Prostate gland (tissue), 2 donors: Measurements from ENCODE around the gene CAMK1. TPM values are rescaled to one million over a fixed set of nuclear protein-coding genes. Genes with fewer than 3 reads are reported as not detected.
A peak's percentile ranks its signal among the peaks of the same experiment; 100 is the strongest.

Experiments used
- DNase-seq: peaks from one replicate; pipeline ENCODE4 v3.0.0-alpha.2; 2019; ENCODE audit warnings: low spot score
- H3K27ac ChIP-seq, 2 donors: fragments of 200-600 bp; sonication (generic); 2 replicates each; pipeline ENCODE4 v1.5.1; 2017 to 2019
- H3K27me3 ChIP-seq: fragments of 200-600 bp; sonication (generic); replicated peaks from 2 replicates; pipeline ENCODE4 v1.5.1; 2019; ENCODE audit not compliant: insufficient read depth
- H3K36me3 ChIP-seq, 2 donors: fragments of 200-600 bp; sonication (generic); 1 replicate in 1 of 2; 2 replicates in 1 of 2; pipeline versions ENCODE4 v1.5.1 to v1.8.1; 2017 to 2019
- H3K4me1 ChIP-seq: fragments of 200-600 bp; sonication (generic); replicated peaks from 2 replicates; pipeline ENCODE4 v1.5.1; 2019
- H3K4me3 ChIP-seq, 2 donors: fragments of 200-600 bp; sonication (generic); 2 replicates each; pipeline ENCODE4 v1.5.1; 2017 to 2019
- H3K9me3 ChIP-seq: fragments of 200-600 bp; sonication (generic); 2 replicates; pipeline ENCODE4 v1.5.1; 2017
- CTCF ChIP-seq, 4 experiments: fragments of 200-600 bp in 2 of 4; fragments of 450-650 bp in 2 of 4; sonication (generic) in 2 of 4; IDR thresholded peaks; 1 replicate in 3 of 4; 2 replicates in 1 of 4; pipeline ENCODE4 v1.5.1; 2016 to 2019; ENCODE audit warnings: antibody characterized with exemption in 4 of 4, mild to moderate bottlenecking in 2 of 4, moderate library complexity in 2 of 4
- POLR2A ChIP-seq: fragments of 450-650 bp; IDR thresholded peaks from one replicate; pipeline ENCODE4 v1.6.1; 2016; ENCODE audit warnings: antibody characterized with exemption, mild to moderate bottlenecking
- POLR2AphosphoS5 ChIP-seq: sonication (generic); formaldehyde crosslinking; IDR thresholded peaks from one replicate; pipeline ENCODE4 v1.6.1; 2017; ENCODE audit warnings: antibody characterized with exemption
- WGBS: methylation state at CpG from one replicate; pipeline ENCODE4 v1.1.5; 2018; 5-methylcytosine and 5-hydroxymethylcytosine counted together
- intact Hi-C: fragments of 100-400 bp; cut with DNase I; formaldehyde crosslinking; loops from one replicate; pipeline ENCODE4 v1.14.2; 2022
- total RNA-seq, 2 donors: library from RNA; depleted of rRNA; stranded (reverse); fragments of >200 nt; gene quantifications; one replicate each; pipeline ENCODE4 v1.1.0, GENCODE V29; 2016

CAMK1 gene
- total RNA-seq, 2 donors from 2014 or later = 74.4 to 167 TPM

DNA sequence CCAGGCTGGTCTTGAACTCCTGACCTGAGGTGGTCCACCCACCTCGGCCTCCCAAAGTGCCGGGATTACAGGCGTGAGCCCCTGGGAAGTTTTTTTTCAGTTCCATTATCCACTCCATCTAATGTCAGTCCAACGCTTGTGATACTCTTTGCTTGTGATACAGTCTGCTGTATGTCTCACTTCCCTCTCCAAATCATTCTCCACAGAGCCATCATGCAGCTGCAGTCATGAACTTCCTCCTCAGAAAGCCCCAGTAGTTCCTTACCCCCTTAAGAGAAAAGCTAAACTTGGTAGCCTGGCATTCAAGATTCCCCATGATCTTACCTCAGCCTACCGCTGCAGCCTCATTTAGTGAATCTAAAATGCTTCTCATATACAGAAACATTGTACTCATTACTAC is 25.5 kb upstream of the CAMK1 start:
- Histone ChIP-seq H3K36me3 (peaks cover 0 to 10% of the 10 kb centered on the region in 2 donors), H3K9me3 (no peaks in the 10 kb centered on the region), H3K27me3 (no peaks in the 10 kb centered on the region), H3K4me3 (no peak overlapping the region), H3K4me1 (no peaks in the 10 kb centered on the region), H3K27ac (no peak overlapping the region)
- no peak for DNase-seq
- WGBS = 85% methylated on average over 5 of the region's 5 CpGs
- TF ChIP-seq POLR2A (no peak), POLR2AphosphoS5 (no peak), CTCF (IDR thresholded peaks at IDR 0.05) (no peak)
- intact Hi-C loops = no loop called here

DNA sequence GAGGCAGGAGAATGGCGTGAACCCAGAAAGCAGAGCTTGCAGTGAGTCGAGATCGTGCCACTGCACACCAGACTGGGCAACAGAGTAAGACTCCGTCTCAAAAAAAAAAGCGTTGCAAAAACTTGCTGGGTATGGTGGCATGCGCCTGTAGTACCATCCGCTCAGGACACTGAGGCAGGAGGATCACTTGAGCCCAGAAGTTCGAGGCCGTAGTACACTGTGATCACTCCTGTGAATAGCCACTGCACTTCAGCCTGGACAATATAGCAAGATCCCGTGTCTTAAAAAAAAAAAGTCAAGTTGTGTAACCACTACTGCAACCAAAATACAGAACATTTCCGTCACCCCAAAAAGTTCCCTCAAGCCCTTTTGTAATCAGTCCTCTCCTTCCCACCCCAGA is 24.7 kb upstream of the CAMK1 start:
- intact Hi-C loops = no loop called here
- no peaks in the 10 kb centered on the region for H3K4me1 ChIP-seq
- DNase-seq = no peak
- peaks cover 2 to 5% of the 10 kb centered on the region in 2 donors for H3K36me3 ChIP-seq
- WGBS = 97% methylated on average over 11 of the region's 11 CpGs
- TF ChIP-seq POLR2A (no peak), CTCF (IDR thresholded peaks at IDR 0.05) (no peak), POLR2AphosphoS5 (no peak)
- H3K4me3 ChIP-seq = no peak overlapping the region
- no peak overlapping the region for H3K27ac ChIP-seq
- H3K27me3 ChIP-seq = no peaks in the 10 kb centered on the region
- no peaks in the 10 kb centered on the region for H3K9me3 ChIP-seq

- H3K4me3 ChIP-seq = peak overlapping the region; percentile 92 to 97
- H3K36me3 ChIP-seq = peaks cover 8% of the 10 kb centered on the region in 2 donors
- 1% methylated on average over 22 of the region's 23 CpGs for WGBS
- H3K9me3 ChIP-seq = no peaks in the 10 kb centered on the region
- TF ChIP-seq CTCF (IDR thresholded peaks at IDR 0.05) = peak in 2 of 4 experiments; percentile 3 to 4
- TF ChIP-seq POLR2A = peak; percentile 49
- TF ChIP-seq POLR2AphosphoS5 = no peak
- no peaks in the 10 kb centered on the region for H3K4me1 ChIP-seq
- no peak for DNase-seq
- intact Hi-C loops = no loop called here
- H3K27ac ChIP-seq = peak overlapping the region; percentile 95 to 96
- H3K27me3 ChIP-seq = no peaks in the 10 kb centered on the region
These were observed 23.5 kb upstream of the CAMK1 start for GRCh38 chr3:9793161-9793781.

GRCh38 chr3:9792405-9793160 is 22.8 kb upstream of the CAMK1 start, which contains the start of the genes ARPC4 and TADA3:
ARPC4 (plus strand) TSS chr3:9793082; CDS start chr3:9793122, 40 bp downstream.
TADA3 (minus strand) TSS chr3:9792473; CDS start chr3:9791466, 1,007 bp downstream.
- Histone ChIP-seq H3K9me3 (no peaks in the 10 kb centered on the region), H3K27ac (peak within 1 kb of the TSS; percentile 95 to 96), H3K27me3 (no peaks in the 10 kb centered on the region), H3K36me3 (peaks cover 8% of the 10 kb centered on the region in 2 donors), H3K4me3 (peak within 1 kb of the TSS; percentile 92 to 97), H3K4me1 (no peaks in the 10 kb centered on the region)
- under 1% methylated on average over 56 of the region's 65 CpGs for WGBS
- peak; percentile 93 for DNase-seq
- TF ChIP-seq POLR2AphosphoS5 (peak; percentile 84), CTCF (IDR thresholded peaks at IDR 0.05) (peak in 2 of 4 experiments; percentile 45 to 48), POLR2A (peak; percentile 38)
- intact Hi-C loops = loop anchor here (1.0 kb wide), 1 partner anchor 43 kb away; the partner anchor contains the start of gene OGG1
